Measurements from ENCODE around the gene KCTD18.

KCTD18 gene

GRCh38 chr2:200483729-200484198 is 26.1 kb downstream of the KCTD18 start:
- DNase-seq: peak; percentile 53

GRCh38 chr2:200482194-200482593 is 27.7 kb downstream of the KCTD18 start:
- no peak for DNase-seq

- no peak for DNase-seq
These were observed 30.1 kb downstream of the KCTD18 start for GRCh38 chr2:200479692-200480265.

GRCh38 chr2:200477667-200478131 is 32.2 kb downstream of the KCTD18 start:
- no peak for DNase-seq

- DNase-seq: no peak
These were observed 33.0 kb downstream of the KCTD18 start for GRCh38 chr2:200476836-200477235.

- DNase-seq: no peak
These were observed 34.1 kb downstream of the KCTD18 start for GRCh38 chr2:200475795-200476194.

- no peak for DNase-seq
These were observed 36.9 kb downstream of the KCTD18 start for GRCh38 chr2:200472853-200473464.

- DNase-seq: no peak
These were observed 37.8 kb downstream of the KCTD18 start for GRCh38 chr2:200471928-200472645.

- peak; percentile 54 for DNase-seq
These were observed 38.5 kb downstream of the KCTD18 start for GRCh38 chr2:200471324-200471848.

GRCh38 chr2:200470230-200470629 is 39.6 kb downstream of the KCTD18 start:
- DNase-seq: no peak

GRCh38 chr2:200469708-200470211 is 40.1 kb downstream of the KCTD18 start:
- DNase-seq: no peak

- DNase-seq: no peak
These were observed 41.8 kb downstream of the KCTD18 start for GRCh38 chr2:200467806-200468681.

GRCh38 chr2:200466425-200467418 is 43.1 kb downstream of the KCTD18 start:
- DNase-seq: no peak

GRCh38 chr2:200463452-200463851 is 46.4 kb downstream of the KCTD18 start:
- no peak for DNase-seq

- DNase-seq: no peak
These were observed 47.8 kb downstream of the KCTD18 start for GRCh38 chr2:200461846-200462710.

GRCh38 chr2:200459101-200459500 is 50.8 kb downstream of the KCTD18 start:
- no peak for DNase-seq

- no peak for DNase-seq
These were observed 53.3 kb downstream of the KCTD18 start for GRCh38 chr2:200456567-200456966.

GRCh38 chr2:200455958-200456421 is 53.9 kb downstream of the KCTD18 start:
- DNase-seq: no peak

GRCh38 chr2:200454927-200455801 is 54.7 kb downstream of the KCTD18 start:
- no peak for DNase-seq

All from NCI-H510A treated with DMSO at 0.1 percent for 48 hours (cell line).